Measurements from ENCODE around the gene PIGU. TPM values are rescaled to one million over a fixed set of nuclear protein-coding genes. Genes with fewer than 3 reads are reported as not detected.

Gene PIGU
- total and polyA plus RNA-seq, 2 of the 13 experiments (the other 11 are each of a cell fraction or from before 2014, with no cell fraction given) = 45.5 to 231 TPM

- TF ChIP-seq AHDC1 (CRISPR knock-in tag; IDR thresholded peaks at IDR 0.05; ENCODE audit: borderline replicate concordance) (peak; percentile 52; the same call in 1 of the 2 replicates), ZNF501 (CRISPR knock-in tag; IDR thresholded peaks at IDR 0.05) (peak; percentile 58; the same call in 1 of the 2 replicates), HNF4A (CRISPR knock-in tag; IDR thresholded peaks at IDR 0.05) (0 out of 2 replicates have a peak, but pooled peaks have one; percentile 1), ARID5B (CRISPR knock-in tag; IDR thresholded peaks at IDR 0.05) (peak; percentile 46), SOX5 (CRISPR knock-in tag; IDR thresholded peaks at IDR 0.05; ENCODE audit: borderline replicate concordance) (peak; percentile 16; the same call in 1 of the 2 replicates), HDAC1 (CRISPR knock-in tag; IDR thresholded peaks at IDR 0.05) (0 out of 2 replicates have a peak, but pooled peaks have one; percentile 11), ZNF607 (CRISPR knock-in tag; IDR thresholded peaks at IDR 0.05; ENCODE audit: borderline replicate concordance) (peak; percentile 25; the same call in 1 of the 2 replicates), ERF (CRISPR knock-in tag; IDR thresholded peaks at IDR 0.05) (peak; percentile 28; the same call in 1 of the 2 replicates), ZNF124 (CRISPR knock-in tag; IDR thresholded peaks at IDR 0.05) (0 out of 2 replicates have a peak, but pooled peaks have one; percentile 44), EP300 (IDR thresholded peaks at IDR 0.05; ENCODE audit: low read depth in 2 of 2, low read length in 2 of 2) (0 out of 4 replicates have a peak, but pooled peaks of 1 of the 2 experiments have one; percentile 5), EP300 (CRISPR knock-in tag; IDR thresholded peaks at IDR 0.05; ENCODE audit: borderline replicate concordance) (no peak), ZNF652 (CRISPR knock-in tag; IDR thresholded peaks at IDR 0.05; ENCODE audit: borderline replicate concordance, low read depth) (peak; percentile 98)
Measured at GRCh38 chr20:34604980-34605788, 71.7 kb downstream of the PIGU start (continued).
